HCEC 1CT (cell line): ENCODE measurements around the gene TRNAU1AP.
"Not testable (repeated sequence)": the region's sequence is repeated elsewhere in the genome, so short reads cannot be mapped to it uniquely, and the experiment has no call there.

Experiments
- DNase-seq: peaks from one replicate; pipeline ENCODE4 v3.0.0-alpha.2; 2017

The TRNAU1AP gene

DNA sequence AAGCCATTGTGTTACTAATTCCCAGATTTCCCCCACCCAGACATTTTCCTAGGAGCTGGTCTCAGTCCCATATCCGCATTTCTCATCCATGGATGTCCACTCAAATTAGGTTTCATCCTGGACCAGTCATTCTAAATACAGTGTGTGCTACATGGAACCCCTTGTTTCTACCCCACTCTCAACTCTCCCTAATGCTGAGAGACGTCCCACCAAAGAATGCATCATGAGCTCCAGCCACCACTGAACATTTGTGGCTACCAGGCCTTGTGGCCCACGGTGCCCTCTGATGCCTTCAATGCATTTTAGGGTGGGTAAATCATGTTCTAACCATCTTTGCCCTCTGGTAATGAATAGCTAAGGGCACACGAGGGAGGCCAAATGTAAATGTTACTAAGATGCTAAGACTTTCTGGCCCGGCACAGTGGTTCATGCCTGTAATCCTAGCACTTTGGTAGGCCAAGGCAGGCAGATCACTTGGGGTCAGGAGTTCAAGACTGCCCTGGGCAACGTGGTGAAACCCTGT is 25.9 kb downstream of the TRNAU1AP start:
- no peak for DNase-seq

DNA sequence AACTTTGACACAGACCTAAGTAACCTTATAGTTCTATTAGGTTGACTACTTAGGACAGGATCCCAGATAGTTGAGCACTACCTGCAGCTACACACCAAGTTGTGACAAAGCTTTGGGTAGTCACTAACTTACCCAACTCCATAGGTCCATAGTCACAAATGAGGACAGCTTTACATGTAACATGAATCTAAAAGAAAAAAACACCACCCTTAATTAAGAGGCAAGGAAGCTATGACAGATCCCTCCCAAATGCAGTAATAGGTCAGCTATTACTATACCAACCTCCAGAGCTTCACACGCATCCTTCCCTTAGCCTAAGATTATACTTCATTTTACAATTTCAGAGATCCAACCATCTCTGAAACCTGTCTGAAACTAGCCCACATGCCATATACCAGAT is 26.5 kb downstream of the TRNAU1AP start:
- DNase-seq = no peak

DNA sequence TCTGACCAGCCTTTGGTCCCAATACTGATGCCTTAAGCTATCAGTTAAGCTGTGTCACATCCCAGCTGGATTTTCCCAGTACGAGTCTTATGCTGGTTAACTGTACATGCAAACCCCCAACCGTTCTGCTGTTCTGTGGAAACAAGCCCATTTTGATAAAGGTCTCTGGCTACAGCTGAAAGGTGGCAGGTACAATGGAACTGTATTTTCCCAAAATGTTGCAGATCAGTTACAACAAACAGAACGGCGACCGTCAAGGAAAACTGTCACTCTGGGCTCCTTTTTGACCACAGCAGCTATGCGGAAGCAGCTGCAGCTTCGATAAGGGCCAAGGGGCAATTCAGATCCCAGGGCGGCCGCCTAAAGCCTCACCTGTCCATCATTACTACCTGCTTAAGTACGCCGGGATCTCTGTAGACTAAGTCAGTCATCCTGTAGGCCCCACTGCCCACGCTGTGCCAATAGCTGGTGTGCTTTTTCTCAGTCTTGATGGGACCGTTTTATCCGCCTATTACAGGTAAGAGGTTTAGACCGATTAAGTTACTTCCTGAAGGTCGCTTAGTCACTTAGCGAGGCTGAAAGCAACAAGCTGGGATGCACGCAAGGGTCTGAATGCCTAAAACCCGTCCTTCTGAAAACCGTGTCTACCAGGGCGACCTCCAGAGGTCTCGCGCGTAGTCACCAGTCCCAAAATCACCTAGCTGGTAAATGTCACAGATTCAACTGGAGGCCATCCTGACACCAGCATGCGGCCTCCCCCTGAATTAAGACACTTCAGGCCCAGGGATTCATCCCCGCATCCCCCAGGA is 28.0 kb downstream of the TRNAU1AP start:
- DNase-seq = peak; percentile 48

- peak; percentile 97 for DNase-seq
Observed at GRCh38 chr1:28581531-28582247, 28.8 kb downstream of the TRNAU1AP start.

DNA sequence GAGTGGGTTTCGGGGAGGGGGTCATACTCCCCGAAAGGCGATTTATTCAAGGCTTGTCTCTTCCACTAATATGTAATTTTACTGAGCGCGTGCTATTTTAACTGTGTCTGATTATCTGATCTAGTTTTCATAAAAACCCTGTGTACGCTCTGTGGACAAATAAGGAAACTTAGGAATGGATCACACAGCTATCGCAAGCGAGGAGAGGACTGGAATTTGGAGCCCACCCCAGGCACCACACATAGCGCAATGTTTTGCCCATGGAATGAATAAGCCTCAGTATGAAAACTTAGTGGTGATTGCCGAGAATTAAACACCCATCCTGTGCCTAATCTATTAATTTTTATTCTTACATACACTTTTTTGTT is 29.3 kb downstream of the TRNAU1AP start:
- peak; percentile 39 for DNase-seq

DNA sequence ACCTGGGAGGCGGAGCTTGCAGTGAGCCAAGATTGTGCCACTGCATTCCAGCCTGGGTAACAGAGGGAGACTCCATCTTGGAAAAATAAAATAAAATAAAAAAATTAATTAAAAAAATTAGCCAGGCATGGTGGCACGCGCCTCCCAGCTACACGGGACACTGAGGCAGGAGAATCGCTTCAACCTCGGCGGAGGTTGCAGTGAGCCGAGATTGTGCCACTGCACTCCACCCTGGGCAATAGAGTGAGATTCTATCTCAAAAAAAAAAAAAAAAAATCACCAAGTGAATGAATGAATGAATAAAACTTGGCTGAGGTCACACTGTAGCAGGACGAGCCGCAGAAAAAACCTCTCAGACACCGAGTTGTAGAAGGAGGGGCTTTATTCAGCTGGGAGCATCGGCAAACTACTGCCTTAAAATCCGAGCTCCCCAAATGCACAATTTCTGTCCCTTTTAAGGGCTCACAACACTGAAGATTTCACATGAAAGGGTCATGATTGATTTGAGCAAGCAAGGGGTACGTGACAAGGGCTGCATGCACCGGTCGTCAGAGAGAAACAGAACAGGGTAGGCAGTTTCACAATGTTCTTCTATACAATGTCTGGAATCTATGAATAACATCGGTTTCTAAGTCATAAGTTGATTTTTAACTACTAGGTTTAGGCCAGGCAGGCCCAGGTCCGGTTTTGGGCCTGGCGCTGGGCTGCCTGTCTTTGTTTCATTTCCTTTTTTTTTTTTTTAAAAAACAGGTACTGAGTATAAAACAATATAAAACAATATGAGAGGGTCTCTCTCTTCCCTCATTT is 33.9 kb downstream of the TRNAU1AP start:
- not testable (repeated sequence) for DNase-seq

DNA sequence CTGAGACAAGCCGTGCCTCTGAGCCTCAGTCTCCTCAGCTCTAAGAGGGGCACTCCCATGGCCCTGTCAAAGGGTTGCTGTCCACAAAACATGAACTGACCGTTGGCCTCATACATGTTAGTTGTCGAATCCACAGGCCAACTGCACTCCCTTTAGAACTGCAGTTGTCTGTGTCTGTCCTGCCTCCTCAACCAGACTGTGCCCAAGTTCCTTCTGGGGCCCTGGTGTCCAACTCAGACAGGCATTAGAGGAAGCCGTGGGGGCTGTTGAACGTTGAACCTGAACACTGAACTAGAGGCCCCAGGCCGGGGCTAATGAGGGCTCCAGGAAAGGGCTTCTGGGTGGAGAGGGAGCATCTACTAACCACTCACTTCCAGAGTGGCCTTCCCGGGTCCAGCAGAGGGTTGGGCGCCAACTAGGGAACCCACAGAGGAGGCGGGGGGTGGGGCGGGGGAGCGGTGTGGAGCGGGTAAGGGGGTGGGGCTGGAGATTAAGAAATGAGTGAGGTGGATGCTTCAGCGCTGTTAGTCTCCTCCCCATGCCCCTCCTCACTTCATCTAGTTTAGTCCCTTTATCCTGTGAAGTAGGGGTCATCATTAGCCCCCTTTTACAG is 38.9 kb downstream of the TRNAU1AP start, which contains the start of gene RAB42:
Gene RAB42, plus strand, starts transcription at position 558 of the 613 bp plus-strand sequence. CDS start 247 bp downstream, outside the sequence.
- no peak for DNase-seq

DNA sequence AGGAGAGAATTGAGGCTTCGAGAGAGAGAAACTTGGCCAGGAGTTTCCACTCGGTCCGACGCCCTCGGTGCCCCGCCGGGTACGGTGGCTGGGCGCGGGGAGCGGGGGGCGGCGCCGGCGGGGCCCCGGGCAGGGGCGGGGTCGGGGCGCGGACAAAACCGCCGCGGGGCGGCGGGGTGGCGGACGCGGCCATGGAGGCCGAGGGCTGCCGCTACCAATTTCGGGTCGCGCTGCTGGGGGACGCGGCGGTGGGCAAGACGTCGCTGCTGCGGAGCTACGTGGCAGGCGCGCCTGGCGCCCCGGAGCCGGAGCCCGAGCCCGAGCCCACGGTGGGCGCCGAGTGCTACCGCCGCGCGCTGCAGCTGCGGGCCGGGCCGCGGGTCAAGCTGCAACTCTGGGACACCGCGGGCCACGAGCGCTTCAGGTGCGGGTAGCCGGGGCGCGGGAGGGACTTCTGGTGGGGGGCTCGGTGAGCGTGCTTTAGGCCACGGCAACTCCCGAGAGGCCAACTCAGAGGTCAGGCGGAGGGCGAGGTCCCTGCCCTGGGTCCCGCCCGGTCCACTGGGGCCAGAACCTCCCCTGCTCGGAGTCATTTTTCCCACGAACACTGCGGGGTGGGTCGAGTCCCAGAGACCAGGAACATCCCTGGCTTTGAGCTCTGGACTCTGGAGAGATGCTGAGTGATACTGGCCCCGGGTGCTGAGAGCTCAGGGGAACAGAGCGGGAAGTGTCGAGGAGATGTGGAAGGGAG is 39.6 kb downstream of the TRNAU1AP start:
- DNase-seq = no peak

- DNase-seq = not testable (repeated sequence)
Observed at GRCh38 chr1:28593988-28594356, 41.1 kb downstream of the TRNAU1AP start.

GRCh38 chr1:28594686-28595411 is 42.0 kb downstream of the TRNAU1AP start:
- not testable (repeated sequence) for DNase-seq

- DNase-seq = no peak
Observed at GRCh38 chr1:28595412-28596191, 42.7 kb downstream of the TRNAU1AP start.

- DNase-seq = not testable (repeated sequence)
Observed at GRCh38 chr1:28596276-28596675, 43.4 kb downstream of the TRNAU1AP start.

DNA sequence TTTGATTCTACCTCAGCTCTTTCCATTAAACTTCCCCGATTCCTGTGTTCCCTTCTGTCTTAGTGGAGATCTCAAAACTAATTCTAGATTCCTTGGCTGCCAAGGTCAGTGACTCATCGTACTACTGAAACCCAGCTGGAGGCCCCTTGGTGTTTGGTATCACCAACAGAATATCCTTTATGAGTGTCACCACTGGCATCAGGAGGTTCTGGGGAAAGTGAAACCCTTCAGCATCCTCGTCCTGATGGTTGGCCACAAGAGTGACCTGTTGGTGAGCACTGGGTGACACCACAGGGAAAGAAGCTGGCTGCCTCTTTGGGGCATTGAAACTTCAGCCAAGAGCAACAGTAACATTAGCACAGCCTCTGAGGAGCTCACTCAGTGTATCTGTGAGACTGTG is 48.8 kb downstream of the TRNAU1AP start:
- DNase-seq = peak; percentile 90

GRCh38 chr1:28602536-28603439 is 49.9 kb downstream of the TRNAU1AP start:
- peak; percentile 74 for DNase-seq

- DNase-seq = no peak
Observed at GRCh38 chr1:28604411-28604810, 51.5 kb downstream of the TRNAU1AP start.

DNA sequence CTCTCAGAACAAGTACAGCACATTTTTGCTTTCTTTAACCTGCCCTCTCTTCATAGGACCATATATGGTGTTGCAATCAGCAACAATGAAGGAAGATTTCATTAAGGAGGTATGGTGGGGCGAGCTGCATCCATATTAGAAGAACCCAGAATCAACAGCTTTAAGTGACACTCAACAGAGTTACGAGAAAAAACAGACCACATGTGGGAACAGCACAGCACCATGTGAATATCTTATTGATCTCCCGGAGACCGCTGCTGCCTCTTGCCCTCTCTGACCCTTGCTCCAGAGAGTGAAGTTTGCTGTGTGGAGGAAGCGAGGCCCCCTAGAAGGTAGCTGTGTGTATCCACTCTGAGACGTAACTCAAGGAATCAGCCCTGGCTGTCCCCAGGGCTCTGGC is 52.1 kb downstream of the TRNAU1AP start:
- DNase-seq = no peak

DNA sequence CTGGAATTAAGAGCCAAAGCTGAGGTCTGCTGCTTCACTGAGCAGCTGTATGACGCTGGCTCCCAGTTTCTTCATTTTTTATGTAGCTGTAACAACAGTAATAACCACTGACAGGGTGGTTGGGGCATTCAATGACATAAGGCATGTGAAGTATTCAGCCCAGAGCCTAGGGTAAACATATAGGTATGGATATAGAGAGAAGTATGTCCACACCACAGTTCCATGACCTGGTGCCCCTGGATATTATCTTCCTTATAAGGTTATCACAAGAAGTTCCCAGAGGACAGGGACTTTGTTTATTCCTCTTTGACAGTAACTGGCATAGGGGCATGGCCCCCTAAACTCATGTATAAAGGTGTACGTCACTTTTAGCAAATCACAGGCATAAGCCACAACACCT is 53.9 kb downstream of the TRNAU1AP start:
- DNase-seq = no peak

DNA sequence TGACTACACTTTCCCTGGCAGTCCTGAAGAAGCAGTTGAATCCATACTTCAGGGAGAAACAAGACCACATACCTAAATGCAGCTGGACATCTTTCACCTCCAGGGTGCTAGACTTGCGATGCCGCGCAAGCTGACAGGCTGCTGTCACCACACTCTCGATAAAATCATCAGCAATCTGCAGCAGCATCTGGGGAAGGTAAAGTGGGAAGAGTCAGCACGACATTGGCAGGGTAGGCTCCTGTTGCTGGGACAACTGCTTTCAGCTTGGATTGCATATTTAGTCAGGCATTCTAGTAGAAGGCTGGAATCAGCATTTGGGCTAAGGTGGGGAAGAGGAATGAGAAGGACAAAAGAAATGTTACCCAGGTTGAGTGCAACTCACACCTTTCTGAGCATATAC is 60.3 kb downstream of the TRNAU1AP start:
- no peak for DNase-seq
